Measurements from ENCODE around the gene NUTM2B. TPM values are rescaled to one million over a fixed set of nuclear protein-coding genes. Genes with fewer than 3 reads are reported as not detected.
"Not testable (repeated sequence)": the region's sequence is repeated elsewhere in the genome, so short reads cannot be mapped to it uniquely, and the experiment has no call there.

NUTM2B gene
- polyA plus RNA-seq, 5 donors = 1.4 to 3.7 (median 2.3) TPM

DNA sequence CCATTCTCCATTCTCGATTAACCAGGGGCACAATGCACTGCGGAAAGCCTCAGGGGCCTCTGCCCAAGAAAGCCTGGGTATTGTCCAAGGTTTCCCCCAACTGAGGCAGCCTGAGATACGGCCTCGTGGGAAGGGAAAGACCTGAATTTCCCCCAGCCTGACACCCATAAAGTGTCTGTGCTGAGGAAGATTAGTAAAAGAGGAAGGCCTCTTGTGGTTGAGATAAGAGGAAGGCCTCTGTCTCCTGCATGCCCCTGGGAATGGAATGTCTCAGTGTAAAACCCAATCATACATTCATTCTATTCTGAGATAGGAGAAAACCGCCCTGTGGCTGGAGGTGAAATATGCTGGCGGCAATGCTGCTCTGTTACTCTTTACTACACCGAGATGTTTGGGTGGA, 41.8 kb downstream of the NUTM2B start:
- DNase-seq = not testable (repeated sequence)

DNA sequence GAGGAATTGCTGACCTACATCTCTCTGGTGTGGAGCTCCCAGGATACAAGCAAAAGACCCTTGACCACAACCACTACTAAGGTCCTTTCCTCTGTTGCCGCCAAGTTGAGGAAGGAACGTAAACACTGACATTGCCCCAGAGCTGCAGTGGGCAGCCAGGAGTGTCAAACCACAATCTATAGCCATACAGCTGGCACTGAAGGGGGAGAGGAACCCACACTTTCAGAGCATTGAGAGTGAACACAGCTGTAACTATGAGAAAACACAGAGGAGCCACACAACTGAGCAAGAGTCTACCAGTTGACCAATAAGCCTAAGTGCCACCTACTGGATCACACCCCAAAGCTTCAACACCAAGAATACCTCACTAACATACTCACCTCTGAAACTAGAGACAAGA, 45.5 kb downstream of the NUTM2B start:
- DNase-seq = not testable (repeated sequence)

DNA sequence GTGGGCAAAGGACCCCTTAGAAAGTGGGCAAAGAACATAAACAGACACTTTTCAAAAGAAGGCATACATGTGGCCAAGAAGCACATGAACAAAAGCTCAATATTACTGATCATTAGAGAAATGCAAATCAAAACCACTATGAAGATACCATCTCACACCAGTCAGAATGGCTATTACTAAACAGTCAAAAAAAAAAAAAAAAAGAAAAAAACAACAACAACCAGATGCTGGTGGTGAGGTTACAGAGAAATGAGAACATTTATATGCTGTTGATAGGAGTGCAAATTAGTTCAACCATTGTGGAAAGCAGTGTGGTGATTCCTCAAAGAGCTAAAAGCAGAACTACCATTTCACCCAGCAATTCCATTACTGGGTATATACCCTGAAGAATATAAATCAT, 50.6 kb downstream of the NUTM2B start:
- not testable (repeated sequence) for DNase-seq

DNA sequence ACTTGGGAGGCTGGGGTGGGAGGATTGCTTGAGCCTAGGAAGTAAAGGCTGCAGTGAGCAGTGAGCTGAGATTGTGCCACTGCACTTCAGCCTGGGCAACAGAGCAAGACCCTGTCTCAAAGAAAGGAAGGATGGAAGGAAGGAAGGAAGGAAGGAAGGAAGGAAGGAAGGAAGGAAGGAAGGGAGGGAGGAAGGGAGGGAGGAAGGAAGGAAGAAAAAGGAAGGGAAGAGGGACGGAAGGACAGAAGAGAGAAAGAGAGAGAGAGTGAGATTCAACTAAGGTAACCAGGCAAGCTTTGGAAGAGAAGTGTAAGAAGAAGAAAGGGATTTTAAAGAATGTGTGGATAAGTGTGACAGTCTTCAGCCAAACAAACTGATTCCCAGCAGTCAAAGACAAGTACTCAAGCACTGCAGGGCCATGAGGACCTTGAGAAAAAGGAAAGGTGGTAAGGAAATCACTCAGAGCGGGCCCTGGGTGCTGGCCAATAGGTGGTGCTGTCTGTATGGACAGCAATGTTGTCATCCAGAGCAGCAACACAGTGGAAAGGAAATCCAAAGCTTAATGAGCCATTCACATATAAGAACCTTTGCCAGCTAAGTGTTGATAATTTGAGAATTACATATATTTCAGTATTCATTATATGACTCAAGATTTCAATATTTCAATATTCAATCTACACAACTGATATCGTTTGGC, 55.4 kb downstream of the NUTM2B start:
- DNase-seq = not testable (repeated sequence)

Other genes starting within 250 kb of the NUTM2B start
- 1 to 10 TPM in 3 of 5 donors, under 1 TPM in 2; 0.08 to 3.4 (median 1.3) TPM for gene EIF5AL1, start 190.7 kb upstream of the NUTM2B start, polyA plus RNA-seq (ENCODE audit: insufficient read depth in 1 of 5, insufficient read length in 5 of 5, low replicate concordance in 1 of 5)
- 10 to 100 TPM in 1 of 5 donors, 1 to 10 TPM in 4; 1.6 to 11.2 (median 7.0) TPM for gene SFTPA2, start 142.8 kb upstream of the NUTM2B start, polyA plus RNA-seq (ENCODE audit: insufficient read depth in 1 of 5, insufficient read length in 5 of 5, low replicate concordance in 1 of 5)
- 100 to 1,000 TPM in 2 of 5 donors, 10 to 100 TPM in 3; 18.1 to 143 (median 81.8) TPM for gene SFTPA1, start 92.3 kb upstream of the NUTM2B start, polyA plus RNA-seq (ENCODE audit: insufficient read depth in 1 of 5, insufficient read length in 5 of 5, low replicate concordance in 1 of 5)
- under 1 TPM in 4 of 5 donors, not detected in 1; 0.19 to 0.52 (median 0.46) TPM for gene NUTM2E, start 123.5 kb downstream of the NUTM2B start, polyA plus RNA-seq (ENCODE audit: insufficient read depth in 1 of 5, insufficient read length in 5 of 5, low replicate concordance in 1 of 5)
- gene SFTPD, start 245.9 kb downstream of the NUTM2B start, polyA plus RNA-seq (ENCODE audit: insufficient read depth in 1 of 5, insufficient read length in 5 of 5, low replicate concordance in 1 of 5) = 10 to 100 TPM in 2 of 5 donors, 1 to 10 TPM in 3; 5.6 to 11.5 (median 9.6) TPM

Measured in right lung (tissue), 5 donors.